Activated B cell treated with CpG ODN at 0.5 μM for 24 hours (primary cell): ENCODE measurements around the gene NFKB1. TPM values are rescaled to one million over a fixed set of nuclear protein-coding genes. Genes with fewer than 3 reads are reported as not detected.

Experiments used
- ATAC-seq: fragments of 200-7000 bp; cut with Tn5 transposase; one replicate; pipeline ENCODE4 v1.10.0; 2021; ENCODE audit warnings: low read depth, mild to moderate bottlenecking, moderate library complexity
- CTCF ChIA-PET: fragments of 350-600 bp; sonication (Branson Sonifier 250); formaldehyde crosslinking; loops from one replicate; lab custom pipeline; 2021; ENCODE audit warnings: antibody characterized with exemption; lab: Charles Lee
- POLR2A ChIA-PET: fragments of 350-600 bp; sonication (Branson Sonifier 250); formaldehyde crosslinking; loops from one replicate; lab custom pipeline; 2021; ENCODE audit warnings: antibody characterized with exemption; lab: Charles Lee
- DNase-seq: peaks from one replicate; pipeline ENCODE4 v3.0.0; 2022
- H3K27ac Mint-ChIP-seq: one replicate; pipeline ENCODE4 v1.8.0; 2020; ENCODE audit warnings: mixed read lengths
- H3K27me3 Mint-ChIP-seq: one replicate; pipeline ENCODE4 v1.8.0; 2021; ENCODE audit warnings: mixed read lengths
- H3K36me3 Mint-ChIP-seq: one replicate; pipeline ENCODE4 v1.8.0; 2021; ENCODE audit warnings: low read depth, mixed read lengths
- H3K4me1 Mint-ChIP-seq: one replicate; pipeline ENCODE4 v1.8.0; 2021; ENCODE audit warnings: mixed read lengths
- H3K4me3 Mint-ChIP-seq: one replicate; pipeline ENCODE4 v1.8.0; 2020; ENCODE audit warnings: mild to moderate bottlenecking, mixed read lengths
- H3K9me3 Mint-ChIP-seq: one replicate; pipeline ENCODE4 v1.8.0; 2020; ENCODE audit warnings: mixed read lengths
- intact Hi-C: fragments of 100-400 bp; cut with micrococcal nuclease; formaldehyde crosslinking; loops from one replicate; pipeline ENCODE4 v1.15.1; 2024
- total RNA-seq: library from RNA; stranded (reverse); gene quantifications from 2 replicates; pipeline ENCODE4 v1.2.3, GENCODE V29; 2022
- TF ChIP-seq, protein P1 (sequence below): fragments of 200-600 bp; IDR thresholded peaks from one replicate; pipeline ENCODE4 v1.8.0; 2022; ENCODE audit warnings: antibody characterized with exemption, mild to moderate bottlenecking

The NFKB1 gene
- total RNA-seq, 1 donor from 2014 or later: 308 TPM

DNA sequence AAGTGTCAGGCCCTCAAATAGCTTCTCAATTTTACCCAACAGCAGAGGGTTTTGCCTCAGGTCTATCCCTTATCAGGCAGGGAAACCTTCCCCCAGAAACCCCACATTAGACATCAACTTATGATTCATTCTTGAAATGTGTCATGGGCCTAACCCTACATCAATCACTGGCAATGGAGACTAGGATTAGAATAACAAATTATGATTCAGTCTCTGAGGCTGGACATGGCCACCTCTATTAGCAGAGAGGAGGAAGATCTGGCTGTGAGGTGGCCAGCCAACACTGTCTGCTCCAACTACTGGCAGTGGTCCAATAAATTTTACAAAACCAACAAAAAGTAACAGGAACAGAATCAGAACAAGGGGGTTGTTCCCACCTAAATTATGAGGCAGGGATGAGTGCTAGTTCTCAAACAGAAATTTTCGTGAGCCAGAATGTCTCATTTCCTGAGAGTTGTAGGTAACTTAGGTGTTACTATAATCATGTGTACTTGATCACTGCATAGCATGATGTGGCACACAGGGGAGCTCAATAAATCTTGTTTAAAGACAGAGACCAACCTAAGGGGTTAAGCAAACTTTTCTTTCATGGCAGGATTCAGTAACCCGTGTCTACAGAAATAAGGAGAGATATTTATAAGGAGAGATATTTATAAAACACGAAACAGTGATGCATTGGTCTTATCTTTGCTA is 126.8 kb downstream of the NFKB1 start:
- Mint-ChIP-seq H3K36me3 (peaks cover 24% of the 10 kb centered on the region), H3K4me3 (no peak overlapping the region), H3K4me1 (peaks cover 22% of the 10 kb centered on the region), H3K9me3 (no peaks in the 10 kb centered on the region), H3K27ac (peak overlapping the region; percentile 62), H3K27me3 (no peaks in the 10 kb centered on the region)
- intact Hi-C loops: no loop called here
- TF ChIP-seq, protein P1, sequence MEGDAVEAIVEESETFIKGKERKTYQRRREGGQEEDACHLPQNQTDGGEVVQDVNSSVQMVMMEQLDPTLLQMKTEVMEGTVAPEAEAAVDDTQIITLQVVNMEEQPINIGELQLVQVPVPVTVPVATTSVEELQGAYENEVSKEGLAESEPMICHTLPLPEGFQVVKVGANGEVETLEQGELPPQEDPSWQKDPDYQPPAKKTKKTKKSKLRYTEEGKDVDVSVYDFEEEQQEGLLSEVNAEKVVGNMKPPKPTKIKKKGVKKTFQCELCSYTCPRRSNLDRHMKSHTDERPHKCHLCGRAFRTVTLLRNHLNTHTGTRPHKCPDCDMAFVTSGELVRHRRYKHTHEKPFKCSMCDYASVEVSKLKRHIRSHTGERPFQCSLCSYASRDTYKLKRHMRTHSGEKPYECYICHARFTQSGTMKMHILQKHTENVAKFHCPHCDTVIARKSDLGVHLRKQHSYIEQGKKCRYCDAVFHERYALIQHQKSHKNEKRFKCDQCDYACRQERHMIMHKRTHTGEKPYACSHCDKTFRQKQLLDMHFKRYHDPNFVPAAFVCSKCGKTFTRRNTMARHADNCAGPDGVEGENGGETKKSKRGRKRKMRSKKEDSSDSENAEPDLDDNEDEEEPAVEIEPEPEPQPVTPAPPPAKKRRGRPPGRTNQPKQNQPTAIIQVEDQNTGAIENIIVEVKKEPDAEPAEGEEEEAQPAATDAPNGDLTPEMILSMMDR: no peak
- DNase-seq: no peak
- peak; percentile 57 for ATAC-seq
- POLR2A ChIA-PET: interaction anchor here (0.6 kb wide), 1 partner anchor 131 kb away, joined by 6 read pairs; no protein-coding TSS in a partner anchor
- CTCF ChIA-PET: interaction anchor here (0.5 to 2.0 kb wide), 5 partner anchors 179 to 471 kb away, joined by 3 to 7 read pairs (median 3); partner anchors contain the start of gene BDH2

DNA sequence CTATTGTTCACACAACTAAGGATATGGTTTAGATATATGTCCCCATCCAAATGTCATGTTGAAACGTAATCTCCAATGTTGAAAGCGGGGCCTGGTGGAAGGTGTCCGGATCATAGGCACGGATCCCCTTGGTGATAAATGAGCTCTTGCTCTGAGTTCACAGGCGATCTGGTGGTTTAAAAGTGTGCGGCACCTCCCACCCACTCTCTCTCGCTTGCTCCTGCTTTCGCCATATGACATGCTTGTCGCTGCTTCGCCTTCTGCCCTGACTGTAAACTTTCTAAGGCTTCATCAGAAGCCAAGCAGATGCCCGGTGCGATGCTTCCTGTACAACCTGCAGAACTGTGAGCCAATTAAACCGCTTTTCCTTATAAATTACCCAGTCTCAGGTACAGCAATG is 128.5 kb downstream of the NFKB1 start:
- POLR2A ChIA-PET: no interaction called here
- ATAC-seq (no peak), DNase-seq (no peak)
- no peak overlapping the region for H3K4me3 Mint-ChIP-seq
- peaks cover 22% of the 10 kb centered on the region for H3K4me1 Mint-ChIP-seq
- TF ChIP-seq, protein P1: no peak
- intact Hi-C loops: no loop called here
- no peak overlapping the region for H3K27ac Mint-ChIP-seq
- CTCF ChIA-PET: no interaction called here
- H3K27me3 Mint-ChIP-seq: no peaks in the 10 kb centered on the region
- no peaks in the 10 kb centered on the region for H3K9me3 Mint-ChIP-seq
- H3K36me3 Mint-ChIP-seq: peaks cover 38% of the 10 kb centered on the region

DNA sequence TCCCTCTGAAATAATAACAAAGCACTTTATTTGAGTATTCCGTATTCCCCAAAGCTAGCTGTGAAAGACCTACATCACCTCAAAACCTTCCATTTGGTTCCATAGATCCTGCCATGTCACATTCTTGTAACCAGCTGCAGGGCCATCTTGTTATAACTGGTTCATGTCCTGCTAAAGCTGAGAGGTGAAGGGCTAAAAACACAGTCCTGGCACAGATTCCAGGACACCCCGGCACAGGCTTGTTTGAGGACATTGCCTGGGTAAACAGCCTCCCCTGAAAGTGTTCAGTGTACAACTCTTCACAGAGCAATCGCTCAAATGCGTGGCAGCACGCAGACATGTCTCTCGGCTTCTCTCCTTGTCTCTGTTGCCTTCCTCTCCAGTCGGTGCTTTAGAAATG is 130.5 kb downstream of the NFKB1 start:
- POLR2A ChIA-PET: no interaction called here
- intact Hi-C loops: no loop called here
- ATAC-seq (no peak), DNase-seq (no peak)
- Mint-ChIP-seq H3K4me3 (no peak overlapping the region), H3K9me3 (no peaks in the 10 kb centered on the region), H3K4me1 (peaks cover 18% of the 10 kb centered on the region), H3K27ac (no peak overlapping the region), H3K36me3 (peaks cover 57% of the 10 kb centered on the region), H3K27me3 (no peaks in the 10 kb centered on the region)
- TF ChIP-seq, protein P1: no peak
- CTCF ChIA-PET: no interaction called here

DNA sequence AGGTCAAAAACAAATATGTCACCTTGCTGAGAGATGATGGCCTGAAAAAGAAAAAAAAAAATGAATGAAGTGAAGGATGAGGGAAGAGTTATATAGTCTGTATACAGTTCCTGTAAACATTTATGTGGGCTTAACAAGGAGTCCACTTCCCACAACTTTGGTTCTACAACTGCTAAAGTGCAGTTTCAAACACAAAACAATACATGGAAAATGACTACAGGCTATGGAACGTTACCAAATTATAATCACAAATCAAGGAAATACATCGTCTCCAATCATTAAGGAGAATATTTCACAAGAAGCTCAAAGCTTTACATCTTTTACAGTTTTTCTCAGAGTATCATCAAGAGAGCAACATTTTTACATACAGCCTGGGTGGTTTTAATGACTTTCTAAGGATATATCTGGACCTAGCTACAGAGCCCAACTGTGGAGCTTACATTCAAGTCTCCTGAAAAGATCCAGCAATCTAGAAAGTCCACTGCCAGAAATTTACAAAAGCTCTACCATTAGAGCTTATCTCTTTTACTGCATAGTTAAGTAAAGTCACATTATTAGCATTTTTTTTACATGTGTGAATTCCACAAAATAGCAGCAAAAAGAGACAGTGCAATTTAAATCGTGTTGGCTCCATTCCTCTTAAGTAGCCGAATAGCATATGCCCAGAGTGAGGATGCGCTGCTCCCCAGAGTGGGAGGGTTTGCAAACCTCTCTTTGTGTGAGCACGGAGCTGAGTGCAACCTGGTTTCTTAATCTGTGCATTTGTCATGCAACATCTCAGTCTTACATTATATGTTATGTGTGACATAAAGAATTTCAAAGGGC is 131.3 kb downstream of the NFKB1 start:
- peaks cover 10% of the 10 kb centered on the region for H3K4me1 Mint-ChIP-seq
- H3K9me3 Mint-ChIP-seq: no peaks in the 10 kb centered on the region
- ChIA-PET CTCF (no interaction called here), POLR2A (interaction anchor here (1.0 kb wide), 1 partner anchor 195 kb away, joined by 3 read pairs; the partner anchor contains the start of gene UBE2D3)
- H3K4me3 Mint-ChIP-seq: no peak overlapping the region
- no peak for DNase-seq
- ATAC-seq: no peak
- no peak overlapping the region for H3K27ac Mint-ChIP-seq
- no peaks in the 10 kb centered on the region for H3K27me3 Mint-ChIP-seq
- intact Hi-C loops: no loop called here
- TF ChIP-seq, protein P1: no peak
- peaks cover 65% of the 10 kb centered on the region for H3K36me3 Mint-ChIP-seq

DNA sequence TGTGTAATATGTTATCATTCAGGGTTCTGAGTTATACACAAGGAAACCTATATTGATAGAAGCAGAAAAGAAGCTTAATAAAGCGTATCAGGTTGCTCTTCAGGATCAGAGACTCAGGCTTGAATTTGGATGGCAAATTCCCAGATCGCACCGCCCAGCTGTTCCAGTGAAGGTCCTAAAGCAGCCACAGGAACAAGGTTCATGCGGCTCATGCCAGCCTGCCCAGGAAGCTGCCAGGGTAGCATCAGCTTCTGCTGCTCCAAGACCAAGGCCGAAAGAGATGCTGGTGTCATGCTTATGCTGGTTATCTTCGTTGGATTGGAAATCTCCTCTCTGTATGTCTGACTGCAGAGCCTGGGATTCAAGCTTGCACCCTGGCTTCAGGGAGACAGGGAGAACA is 131.9 kb downstream of the NFKB1 start:
- no peaks in the 10 kb centered on the region for H3K27me3 Mint-ChIP-seq
- POLR2A ChIA-PET: interaction anchor here (1.0 kb wide), 1 partner anchor 195 kb away, joined by 3 read pairs; the partner anchor contains the start of gene UBE2D3
- H3K27ac Mint-ChIP-seq: no peak overlapping the region
- H3K4me1 Mint-ChIP-seq: peaks cover 4% of the 10 kb centered on the region
- H3K36me3 Mint-ChIP-seq: peaks cover 71% of the 10 kb centered on the region
- no peaks in the 10 kb centered on the region for H3K9me3 Mint-ChIP-seq
- ATAC-seq: no peak
- intact Hi-C loops: no loop called here
- no peak for DNase-seq
- TF ChIP-seq, protein P1: no peak
- CTCF ChIA-PET: no interaction called here
- no peak overlapping the region for H3K4me3 Mint-ChIP-seq
